Measurements from ENCODE around the gene FUBP1. TPM values are rescaled to one million over a fixed set of nuclear protein-coding genes. Genes with fewer than 3 reads are reported as not detected.

Gene FUBP1, protein sequence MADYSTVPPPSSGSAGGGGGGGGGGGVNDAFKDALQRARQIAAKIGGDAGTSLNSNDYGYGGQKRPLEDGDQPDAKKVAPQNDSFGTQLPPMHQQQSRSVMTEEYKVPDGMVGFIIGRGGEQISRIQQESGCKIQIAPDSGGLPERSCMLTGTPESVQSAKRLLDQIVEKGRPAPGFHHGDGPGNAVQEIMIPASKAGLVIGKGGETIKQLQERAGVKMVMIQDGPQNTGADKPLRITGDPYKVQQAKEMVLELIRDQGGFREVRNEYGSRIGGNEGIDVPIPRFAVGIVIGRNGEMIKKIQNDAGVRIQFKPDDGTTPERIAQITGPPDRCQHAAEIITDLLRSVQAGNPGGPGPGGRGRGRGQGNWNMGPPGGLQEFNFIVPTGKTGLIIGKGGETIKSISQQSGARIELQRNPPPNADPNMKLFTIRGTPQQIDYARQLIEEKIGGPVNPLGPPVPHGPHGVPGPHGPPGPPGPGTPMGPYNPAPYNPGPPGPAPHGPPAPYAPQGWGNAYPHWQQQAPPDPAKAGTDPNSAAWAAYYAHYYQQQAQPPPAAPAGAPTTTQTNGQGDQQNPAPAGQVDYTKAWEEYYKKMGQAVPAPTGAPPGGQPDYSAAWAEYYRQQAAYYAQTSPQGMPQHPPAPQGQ
- total RNA-seq, result 59.5 and 87.2 TPM in 2 replicates

DNA sequence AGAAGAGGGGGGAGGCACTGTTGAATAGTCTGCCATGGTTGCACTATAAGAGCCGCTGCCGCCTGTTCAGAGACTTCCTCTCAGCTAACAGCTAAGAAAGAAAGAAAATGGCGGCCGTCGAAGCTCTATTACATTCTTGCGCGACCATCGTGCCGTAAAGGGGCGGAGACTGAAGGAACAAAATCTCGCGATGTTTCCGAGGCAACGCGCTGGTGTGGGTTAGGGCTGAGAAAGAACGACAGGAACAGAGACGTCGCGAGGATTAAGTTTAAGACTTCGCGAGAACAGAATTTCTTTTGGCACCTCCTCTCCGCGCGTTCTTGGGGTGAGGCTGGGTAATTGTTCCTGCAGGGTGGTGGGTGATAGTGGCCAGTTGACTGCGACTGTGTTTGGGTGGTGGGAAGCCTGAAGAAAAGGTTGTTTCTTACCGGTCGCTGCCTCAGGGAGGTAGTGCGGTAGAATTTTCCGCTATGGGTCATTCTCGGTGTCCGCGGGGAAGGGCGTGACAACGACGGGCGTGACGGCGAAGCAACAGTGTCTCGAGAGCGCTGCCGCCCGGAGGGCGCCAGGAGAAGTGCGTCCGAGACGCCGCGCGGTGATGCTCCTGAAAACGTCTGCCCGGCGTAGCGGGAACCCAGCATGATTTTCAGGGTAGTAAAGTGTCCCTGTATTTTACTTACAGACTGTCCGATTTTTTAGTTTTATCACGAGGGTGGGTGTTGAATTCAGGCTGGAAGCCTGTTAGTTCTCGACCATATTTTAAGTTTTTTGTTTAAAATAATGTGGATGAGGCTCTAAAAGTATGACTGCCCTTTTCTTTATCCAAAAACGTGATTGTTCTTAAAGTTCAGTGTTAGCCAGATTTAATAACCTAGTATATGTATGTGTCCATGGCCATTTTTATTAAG, at the start of gene FUBP1:
Gene FUBP1, minus strand, starts transcription at position 104 of the 908 bp plus-strand sequence. Its CDS starts 68 bp downstream, at position 36.

DNA sequence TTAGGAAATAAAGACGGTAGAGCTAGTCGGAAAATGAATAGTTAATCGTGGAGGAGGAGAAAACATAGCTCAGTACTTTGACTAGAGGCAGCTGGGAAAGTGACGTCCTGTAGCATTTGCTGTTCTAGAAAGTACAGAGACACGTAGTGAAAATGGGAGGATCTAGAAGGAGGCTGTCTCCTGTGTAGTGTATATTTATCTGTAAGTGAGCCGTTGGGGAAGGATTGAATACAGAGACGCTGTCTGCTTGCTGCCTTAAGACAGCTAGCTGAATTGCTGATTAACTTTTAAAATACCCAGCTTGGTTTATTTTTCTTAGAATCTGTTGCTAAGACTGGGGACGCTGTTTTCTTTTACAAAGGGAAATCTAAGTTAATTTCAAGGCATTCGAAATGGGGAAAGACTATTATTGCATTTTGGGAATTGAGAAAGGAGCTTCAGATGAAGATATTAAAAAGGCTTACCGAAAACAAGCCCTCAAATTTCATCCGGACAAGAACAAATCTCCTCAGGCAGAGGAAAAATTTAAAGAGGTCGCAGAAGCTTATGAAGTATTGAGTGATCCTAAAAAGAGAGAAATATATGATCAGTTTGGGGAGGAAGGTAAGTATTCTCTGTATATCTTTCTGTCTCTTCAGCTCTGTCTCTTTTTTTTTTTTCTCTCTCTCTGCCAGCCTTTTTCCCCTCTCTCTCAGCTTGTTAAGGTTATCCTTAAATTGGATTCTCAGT, 26.0 kb upstream of the FUBP1 start, which contains the start of gene DNAJB4:
Gene DNAJB4, plus strand, starts transcription at position 221 of the 729 bp plus-strand sequence. Its CDS starts 172 bp downstream, at position 393.

Other genes with a start within 250 kb of the FUBP1 start
- 28.1 and 28.2 TPM in 2 replicates for gene USP33, start 219.2 kb downstream of the FUBP1 start, total RNA-seq
- gene MIGA1, start 199.4 kb downstream of the FUBP1 start, total RNA-seq, result 5.7 and 9.2 TPM in 2 replicates
- gene NEXN, start 90.4 kb downstream of the FUBP1 start, total RNA-seq, result 1.1 and 2.2 TPM in 2 replicates
- gene DNAJB4, start 25.9 kb upstream of the FUBP1 start, total RNA-seq, result 11.5 and 17.8 TPM in 2 replicates
- gene GIPC2, start 66.9 kb upstream of the FUBP1 start, total RNA-seq, result 0.09 and 0.14 TPM in 2 replicates